Thyroid gland (tissue), 4 donors: ENCODE data around the gene LYRM1.

ENCODE experiments used
- POLR2A ChIP-seq, 2 donors: fragments of 450-650 bp; IDR thresholded peaks; one replicate each; pipeline ENCODE4 v1.6.1; 2017; ENCODE audit warnings: antibody characterized with exemption in 2 of 2, mild to moderate bottlenecking in 2 of 2, moderate library complexity in 1 of 2
- TF ChIP-seq, protein P1 (sequence below), 6 experiments: fragments of 200-600 bp in 3 of 6; fragments of 450-650 bp in 3 of 6; sonication (generic) in 3 of 6; IDR thresholded peaks; one replicate each; pipeline ENCODE4 v1.5.1; 2016 to 2019; ENCODE audit warnings: antibody characterized with exemption in 6 of 6, mild to moderate bottlenecking in 2 of 6, inconsistent platforms in 1 of 6, moderate library complexity in 1 of 6

DNA sequence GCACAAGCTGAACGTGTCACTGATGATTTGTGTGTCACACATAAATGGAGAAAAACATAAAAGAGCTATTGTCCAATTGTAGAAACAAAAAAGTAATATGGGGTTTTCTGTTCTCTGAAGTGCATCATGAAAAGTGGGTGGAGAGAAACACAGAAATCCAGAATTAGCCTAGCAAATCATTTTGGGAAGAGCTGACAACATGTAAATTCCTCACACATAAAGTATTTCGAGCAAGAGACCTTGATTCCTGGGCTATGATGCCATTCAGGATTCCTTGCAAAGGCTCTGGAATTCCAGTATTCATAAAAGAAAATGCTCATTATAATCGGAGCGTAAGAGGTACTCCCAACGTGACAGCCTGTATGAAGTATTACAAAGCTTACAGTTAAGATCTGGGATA, 1.5 kb upstream of the LYRM1 start:
- TF ChIP-seq, protein P1, sequence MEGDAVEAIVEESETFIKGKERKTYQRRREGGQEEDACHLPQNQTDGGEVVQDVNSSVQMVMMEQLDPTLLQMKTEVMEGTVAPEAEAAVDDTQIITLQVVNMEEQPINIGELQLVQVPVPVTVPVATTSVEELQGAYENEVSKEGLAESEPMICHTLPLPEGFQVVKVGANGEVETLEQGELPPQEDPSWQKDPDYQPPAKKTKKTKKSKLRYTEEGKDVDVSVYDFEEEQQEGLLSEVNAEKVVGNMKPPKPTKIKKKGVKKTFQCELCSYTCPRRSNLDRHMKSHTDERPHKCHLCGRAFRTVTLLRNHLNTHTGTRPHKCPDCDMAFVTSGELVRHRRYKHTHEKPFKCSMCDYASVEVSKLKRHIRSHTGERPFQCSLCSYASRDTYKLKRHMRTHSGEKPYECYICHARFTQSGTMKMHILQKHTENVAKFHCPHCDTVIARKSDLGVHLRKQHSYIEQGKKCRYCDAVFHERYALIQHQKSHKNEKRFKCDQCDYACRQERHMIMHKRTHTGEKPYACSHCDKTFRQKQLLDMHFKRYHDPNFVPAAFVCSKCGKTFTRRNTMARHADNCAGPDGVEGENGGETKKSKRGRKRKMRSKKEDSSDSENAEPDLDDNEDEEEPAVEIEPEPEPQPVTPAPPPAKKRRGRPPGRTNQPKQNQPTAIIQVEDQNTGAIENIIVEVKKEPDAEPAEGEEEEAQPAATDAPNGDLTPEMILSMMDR (IDR thresholded peaks at IDR 0.05), result no peak
- no peak for TF ChIP-seq POLR2A (IDR thresholded peaks at IDR 0.05)
